Caco-2 (cell line): Measurements from ENCODE around the gene POLRMT. TPM values are rescaled to one million over a fixed set of nuclear protein-coding genes. Genes with fewer than 3 reads are reported as not detected.
A peak's percentile ranks its signal among the peaks of the same experiment; 100 is the strongest.

Experiments
- BruUV-seq: library from RNA; stranded (reverse); fragments of 400-500 nt; replicated peaks from 2 replicates; lab custom pipeline; 2021; lab: Mats Ljungman, UMichigan
- CTCF ChIA-PET: fragments of 300-600 bp; sonication (Branson Sonifier 250); formaldehyde crosslinking; loops from one replicate; lab custom pipeline; 2022; ENCODE audit warnings: antibody characterized with exemption; lab: Charles Lee
- POLR2A ChIA-PET: fragments of 300-600 bp; sonication (Branson Sonifier 250); formaldehyde crosslinking; loops from one replicate; lab custom pipeline; 2022; ENCODE audit warnings: antibody characterized with exemption; lab: Charles Lee
- DNase-seq, 2 experiments: peaks; one replicate each; pipeline versions ENCODE4 v3.0.0 to v3.0.0-alpha.2; 2020 to 2022
- H3K27me3 ChIP-seq: replicated peaks from 2 replicates; pipeline ENCODE4 v1.6.0; 2011; ENCODE audit warnings: low read length; ENCODE audit not compliant: control insufficient read depth, insufficient read depth
- H3K36me3 ChIP-seq: 2 replicates; pipeline ENCODE4 v1.5.1; 2011; ENCODE audit warnings: low read length; ENCODE audit not compliant: control insufficient read depth, insufficient read depth
- H3K4me1 ChIP-seq: fragments of 250-450 bp; sonication (Bioruptor Pico); 2 replicates; pipeline ENCODE4 v1.5.1; 2020; ENCODE audit warnings: mild to moderate bottlenecking
- H3K4me3 ChIP-seq: 2 replicates; pipeline ENCODE4 v1.5.1; 2011; ENCODE audit warnings: low read depth, mild to moderate bottlenecking, control low read depth, low read length
- H3K9me3 ChIP-seq: fragments of 250-450 bp; sonication (Bioruptor Pico); 2 replicates; pipeline ENCODE4 v1.5.1; 2020; ENCODE audit warnings: mild to moderate bottlenecking, moderate library complexity
- H3K27ac Mint-ChIP-seq: one replicate; pipeline ENCODE4 v1.8.0; 2022; ENCODE audit warnings: mixed read lengths; ENCODE audit not compliant: unreplicated experiment
- H3K27me3 Mint-ChIP-seq: one replicate; pipeline ENCODE4 v1.8.0; 2022; ENCODE audit warnings: mixed read lengths; ENCODE audit not compliant: insufficient read depth, unreplicated experiment
- H3K36me3 Mint-ChIP-seq: one replicate; pipeline ENCODE4 v1.8.0; 2022; ENCODE audit warnings: mild to moderate bottlenecking, mixed read lengths; ENCODE audit not compliant: insufficient read depth, unreplicated experiment
- H3K4me1 Mint-ChIP-seq: one replicate; pipeline ENCODE4 v1.8.0; 2022; ENCODE audit warnings: low read depth, mixed read lengths; ENCODE audit not compliant: unreplicated experiment
- H3K4me3 Mint-ChIP-seq: one replicate; pipeline ENCODE4 v1.8.0; 2022; ENCODE audit warnings: mild to moderate bottlenecking, moderate library complexity, mixed read lengths; ENCODE audit not compliant: unreplicated experiment
- H3K9me3 Mint-ChIP-seq: one replicate; pipeline ENCODE4 v1.8.0; 2022; ENCODE audit warnings: mixed read lengths; ENCODE audit not compliant: unreplicated experiment
- CTCF ChIP-seq, 2 experiments: fragments of 200-600 bp in 1 of 2; IDR thresholded peaks; 1 replicate in 1 of 2; 2 replicates in 1 of 2; pipeline versions ENCODE4 v1.5.1 to v1.8.0; 2011 to 2022; ENCODE audit warnings: antibody characterized with exemption in 1 of 2, control low read depth in 1 of 2, inconsistent platforms in 1 of 2, low read depth in 1 of 2, low read length in 1 of 2, mild to moderate bottlenecking in 1 of 2, moderate library complexity in 1 of 2; ENCODE audit not compliant: insufficient read depth in 1 of 2, severe bottlenecking in 1 of 2, unreplicated experiment in 1 of 2
- intact Hi-C: fragments of 100-400 bp; cut with micrococcal nuclease; formaldehyde crosslinking; loops from one replicate; pipeline ENCODE4 v1.10.0; 2022; ENCODE audit not compliant: unreplicated experiment
- total RNA-seq: library from RNA; stranded (reverse); gene quantifications from 2 replicates; pipeline ENCODE4 v1.2.3, GENCODE V29; 2022

Gene POLRMT
- total RNA-seq, 1 experiment from 2014 or later = 95.8 TPM

- no peaks in the 10 kb centered on the region for H3K36me3 ChIP-seq
- intact Hi-C loops = no loop called here
- no peak overlapping the region for H3K4me3 Mint-ChIP-seq
- peaks cover 19% of the 10 kb centered on the region for H3K4me1 ChIP-seq
- no peaks in the 10 kb centered on the region for H3K9me3 ChIP-seq
- H3K4me3 ChIP-seq = peak overlapping the region; percentile 38
- 0 out of 2 replicates have a peak, but pooled peaks cover 2% of the 10 kb centered on the region for H3K27me3 ChIP-seq
- POLR2A ChIA-PET = no interaction called here
- BruUV-seq = no TSS peak
- H3K27ac Mint-ChIP-seq = no peak overlapping the region
- TF ChIP-seq CTCF (IDR thresholded peaks at IDR 0.05; ENCODE audit: insufficient read depth in 1 of 2, low read depth in 1 of 2, low read length in 1 of 2, severe bottlenecking in 1 of 2, unreplicated experiment in 1 of 2) = no peak
- CTCF ChIA-PET = no interaction called here
- H3K27me3 Mint-ChIP-seq = peaks cover 7% of the 10 kb centered on the region
- no peaks in the 10 kb centered on the region for H3K9me3 Mint-ChIP-seq
- DNase-seq = no peak
- peaks cover 17% of the 10 kb centered on the region for H3K36me3 Mint-ChIP-seq
- no peaks in the 10 kb centered on the region for H3K4me1 Mint-ChIP-seq
Observed at GRCh38 chr19:590750-591098, 42.6 kb downstream of the POLRMT start.

DNA sequence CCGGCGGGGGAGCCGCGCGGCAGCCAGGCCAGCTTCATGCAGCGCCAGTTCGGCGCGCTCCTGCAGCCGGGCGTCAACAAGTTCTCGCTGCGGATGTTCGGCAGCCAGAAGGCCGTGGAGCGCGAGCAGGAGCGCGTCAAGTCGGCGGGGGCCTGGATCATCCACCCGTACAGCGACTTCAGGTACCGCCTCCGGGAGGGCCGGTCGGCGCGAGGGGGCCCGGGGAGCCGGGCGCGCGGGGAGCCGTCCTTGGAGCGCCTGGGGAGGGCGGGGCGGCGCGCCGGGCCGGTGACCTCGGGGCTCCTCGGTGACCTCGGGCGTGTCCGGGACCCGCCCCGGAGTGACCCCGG lies 43.0 kb downstream of the POLRMT start:
- H3K4me3 ChIP-seq = peak overlapping the region; percentile 38
- Mint-ChIP-seq H3K27me3 (peaks cover 7% of the 10 kb centered on the region), H3K4me1 (no peaks in the 10 kb centered on the region), H3K27ac (no peak overlapping the region), H3K36me3 (peaks cover 19% of the 10 kb centered on the region), H3K9me3 (no peaks in the 10 kb centered on the region), H3K4me3 (no peak overlapping the region)
- POLR2A ChIA-PET = no interaction called here
- peaks cover 19% of the 10 kb centered on the region for H3K4me1 ChIP-seq
- peak in 1 of 2 experiments; percentile 35 for DNase-seq
- TF ChIP-seq CTCF (IDR thresholded peaks at IDR 0.05; ENCODE audit: insufficient read depth in 1 of 2, low read depth in 1 of 2, low read length in 1 of 2, severe bottlenecking in 1 of 2, unreplicated experiment in 1 of 2) = no peak
- no peaks in the 10 kb centered on the region for H3K36me3 ChIP-seq
- intact Hi-C loops = no loop called here
- H3K27me3 ChIP-seq = 0 out of 2 replicates have a peak, but pooled peaks cover 2% of the 10 kb centered on the region
- BruUV-seq = no TSS peak
- no peaks in the 10 kb centered on the region for H3K9me3 ChIP-seq
- CTCF ChIA-PET = interaction anchor here (0.5 kb wide), 1 partner anchor 35 kb away, joined by 4 read pairs; no protein-coding TSS in a partner anchor

- Mint-ChIP-seq H3K9me3 (no peaks in the 10 kb centered on the region), H3K27me3 (peaks cover 7% of the 10 kb centered on the region), H3K4me3 (peak within 1 kb of the TSS; percentile 55), H3K4me1 (no peaks in the 10 kb centered on the region), H3K36me3 (peaks cover 24% of the 10 kb centered on the region), H3K27ac (no peak within 1 kb of the TSS)
- Histone ChIP-seq H3K36me3 (no peaks in the 10 kb centered on the region), H3K4me3 (peak within 1 kb of the TSS; percentile 38), H3K9me3 (no peaks in the 10 kb centered on the region), H3K4me1 (peaks cover 19% of the 10 kb centered on the region), H3K27me3 (0 out of 2 replicates have a peak, but pooled peaks cover 2% of the 10 kb centered on the region)
- ChIA-PET POLR2A (no interaction called here), CTCF (interaction anchor here (0.5 kb wide), 1 partner anchor 34 kb away, joined by 4 read pairs; no protein-coding TSS in a partner anchor)
- no TSS peak for BruUV-seq
- TF ChIP-seq CTCF (IDR thresholded peaks at IDR 0.05; ENCODE audit: insufficient read depth in 1 of 2, low read depth in 1 of 2, low read length in 1 of 2, severe bottlenecking in 1 of 2, unreplicated experiment in 1 of 2) = no peak
- intact Hi-C loops = no loop called here
- DNase-seq = no peak
Observed at GRCh38 chr19:589693-590395, 43.5 kb downstream of the POLRMT start, which contains the start of gene HCN2. Gene HCN2, plus strand, starts transcription at chr19:589881. Its CDS starts 65 bp downstream, at chr19:589946.
